Trophoblast cell (in vitro differentiated cells and primary cell): ENCODE measurements around the gene POPDC2.

Source experiments
- DNase-seq, 2 donors: peaks; one replicate each; pipeline ENCODE4 v3.0.0-alpha.2; 2016
- H2AFZ ChIP-seq: 2 replicates; pipeline ENCODE4 v1.6.1; 2013; ENCODE audit warnings: low read length, moderate library complexity, mild to moderate bottlenecking; ENCODE audit not compliant: insufficient read depth, poor library complexity
- H2AK5ac ChIP-seq: 2 replicates; pipeline ENCODE4 v1.6.1; 2013; ENCODE audit warnings: mild to moderate bottlenecking, low read length
- H2BK120ac ChIP-seq: 2 replicates; pipeline ENCODE4 v1.6.1; 2013; ENCODE audit warnings: low read length, mild to moderate bottlenecking, moderate library complexity; ENCODE audit not compliant: insufficient read depth, poor library complexity
- H2BK12ac ChIP-seq: 2 replicates; pipeline ENCODE4 v1.6.1; 2013; ENCODE audit warnings: mild to moderate bottlenecking, low read length, moderate library complexity
- H2BK5ac ChIP-seq: 2 replicates; pipeline ENCODE4 v1.6.1; 2013; ENCODE audit warnings: low read length, low read depth, moderate library complexity, mild to moderate bottlenecking; ENCODE audit not compliant: poor library complexity
- H3K14ac ChIP-seq: 2 replicates; pipeline ENCODE4 v1.6.1; 2013; ENCODE audit warnings: mild to moderate bottlenecking, low read length
- H3K18ac ChIP-seq: 2 replicates; pipeline ENCODE4 v1.6.1; 2013; ENCODE audit warnings: mild to moderate bottlenecking, low read length
- H3K23ac ChIP-seq: 2 replicates; pipeline ENCODE4 v1.6.1; 2013; ENCODE audit warnings: low read length
- H3K27ac ChIP-seq: 2 replicates; pipeline ENCODE4 v1.5.1; 2013; ENCODE audit warnings: low read depth, mild to moderate bottlenecking, inconsistent platforms, low read length, moderate library complexity
- H3K27me3 ChIP-seq: 2 replicates; pipeline ENCODE4 v1.6.1; 2013; ENCODE audit warnings: inconsistent platforms, mild to moderate bottlenecking, low read length, moderate library complexity; ENCODE audit not compliant: insufficient read depth
- H3K36me3 ChIP-seq, 2 experiments: 1 replicate in 1 of 2; 2 replicates in 1 of 2; pipeline ENCODE4 v1.6.1; 2013; ENCODE audit warnings: low read length in 2 of 2, mild to moderate bottlenecking in 2 of 2, moderate library complexity in 1 of 2; ENCODE audit not compliant: insufficient read depth in 2 of 2, control insufficient read depth in 1 of 2
- H3K4ac ChIP-seq: 2 replicates; pipeline ENCODE4 v1.6.1; 2013; ENCODE audit warnings: low read depth, mild to moderate bottlenecking, low read length, moderate library complexity
- H3K4me1 ChIP-seq, 2 experiments: 1 replicate in 1 of 2; 2 replicates in 1 of 2; pipeline ENCODE4 v1.6.1; 2013; ENCODE audit warnings: low read length in 2 of 2, mild to moderate bottlenecking in 2 of 2, moderate library complexity in 1 of 2; ENCODE audit not compliant: insufficient read depth in 2 of 2, control insufficient read depth in 1 of 2
- H3K4me2 ChIP-seq: 2 replicates; pipeline ENCODE4 v1.6.1; 2013; ENCODE audit warnings: inconsistent platforms, mild to moderate bottlenecking, low read length, moderate library complexity
- H3K4me3 ChIP-seq: 2 replicates; pipeline ENCODE4 v1.5.1; 2013; ENCODE audit warnings: mild to moderate bottlenecking, low read depth, low read length, inconsistent platforms
- H3K79me1 ChIP-seq: one replicate; pipeline ENCODE4 v1.6.1; 2013; ENCODE audit warnings: low read length
- H3K79me2 ChIP-seq: 2 replicates; pipeline ENCODE4 v1.6.1; 2013; ENCODE audit warnings: low read length, mild to moderate bottlenecking; ENCODE audit not compliant: control insufficient read depth, insufficient read depth, poor library complexity
- H3K9ac ChIP-seq: 2 replicates; pipeline ENCODE4 v1.6.1; 2013; ENCODE audit warnings: mild to moderate bottlenecking, low read length
- H3K9me3 ChIP-seq: 2 replicates; pipeline ENCODE4 v1.6.1; 2013; ENCODE audit warnings: low read depth, mild to moderate bottlenecking, control low read depth, inconsistent platforms, low read length; ENCODE audit not compliant: insufficient read depth
- H4K12ac ChIP-seq: 2 replicates; pipeline ENCODE4 v1.6.1; 2013; ENCODE audit warnings: low read depth, mild to moderate bottlenecking, low read length, moderate library complexity
- H4K8ac ChIP-seq: 2 replicates; pipeline ENCODE4 v1.6.1; 2013; ENCODE audit warnings: low read depth, mild to moderate bottlenecking, low read length, moderate library complexity
- H4K91ac ChIP-seq: one replicate; pipeline ENCODE4 v1.6.1; 2013; ENCODE audit warnings: low read depth, mild to moderate bottlenecking, low read length, moderate library complexity
- WGBS: extraction: QIAGEN DNeasy Blood & Tissue Kit; methylation state at CpG from one replicate; pipeline ENCODE4 v1.1.7; 2013; ENCODE audit warnings: missing lambda C conversion rate; ENCODE audit not compliant: insufficient read length, insufficient coverage; ENCODE audit errors: extremely low coverage; 5-methylcytosine and 5-hydroxymethylcytosine counted together

The POPDC2 gene

DNA sequence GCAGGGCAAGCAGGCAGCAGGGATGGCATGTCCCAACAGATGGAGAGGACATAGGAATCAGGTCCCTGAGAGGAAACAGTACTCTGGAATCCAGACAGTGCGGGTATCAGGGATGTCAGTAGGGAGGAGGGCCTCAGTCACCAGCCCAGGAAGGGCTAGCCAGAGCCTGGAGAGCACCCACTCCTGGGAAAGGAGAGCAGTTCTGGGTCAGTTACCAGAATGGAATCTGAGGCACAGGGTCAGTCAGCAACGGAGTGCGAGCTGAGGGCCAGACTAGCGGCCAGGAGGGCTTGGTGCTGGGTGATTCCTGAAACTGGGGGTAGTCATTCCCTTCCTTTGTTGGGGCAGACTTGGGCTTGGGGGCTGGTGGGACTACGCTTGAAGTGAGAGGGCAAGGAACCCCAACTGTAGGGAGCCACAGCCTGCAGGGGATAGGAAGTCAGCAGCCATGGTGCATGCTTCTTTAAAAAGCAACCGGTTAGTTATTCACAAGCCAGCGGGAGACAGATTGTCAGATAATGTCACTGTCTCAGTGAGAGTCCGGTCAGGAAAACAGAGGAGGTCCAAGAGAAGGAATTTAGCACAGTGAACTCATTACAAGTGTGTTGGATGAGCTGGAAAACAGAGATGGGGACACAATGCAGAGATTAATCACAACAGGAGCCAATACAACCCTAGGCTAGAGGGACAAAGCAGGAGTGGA lies 34.8 kb downstream of the POPDC2 start:
- Histone ChIP-seq H3K27ac (no peak overlapping the region), H3K79me1 (peaks cover 11% of the 10 kb centered on the region), H3K14ac (no peak overlapping the region), H3K4me2 (no peak overlapping the region), H2AK5ac (no peak overlapping the region), H3K27me3 (no peaks in the 10 kb centered on the region), H3K18ac (peak overlapping the region; percentile 61), H3K4me1 (peaks cover 11 to 15% of the 10 kb centered on the region in 2 experiments), H3K36me3 (no peaks in the 10 kb centered on the region), H4K91ac (no peak overlapping the region), H3K9me3 (peaks cover 1% of the 10 kb centered on the region), H3K23ac (no peak overlapping the region), H4K8ac (no peak overlapping the region), H3K79me2 (no peaks in the 10 kb centered on the region), H2BK120ac (no peak overlapping the region), H4K12ac (no peak overlapping the region), H3K4me3 (no peak overlapping the region), H3K9ac (no peak overlapping the region), H3K4ac (no peak overlapping the region), H2AFZ (peak overlapping the region; percentile 35), H2BK5ac (no peak overlapping the region), H2BK12ac (no peak overlapping the region)
- no CpG with 5 or more reads among the region's 8 CpGs for WGBS
- DNase-seq = peak; percentile 40 to 55

GRCh38 chr3:119624002-119624720 lies 36.2 kb downstream of the POPDC2 start:
- Histone ChIP-seq H3K23ac (no peak overlapping the region), H2BK120ac (no peak overlapping the region), H3K36me3 (no peaks in the 10 kb centered on the region), H3K9ac (no peak overlapping the region), H3K9me3 (peaks cover 1% of the 10 kb centered on the region), H2BK5ac (no peak overlapping the region), H3K14ac (no peak overlapping the region), H2BK12ac (no peak overlapping the region), H4K12ac (no peak overlapping the region), H3K27me3 (no peaks in the 10 kb centered on the region), H3K4ac (no peak overlapping the region), H2AK5ac (no peak overlapping the region), H3K4me3 (no peak overlapping the region), H3K79me2 (no peaks in the 10 kb centered on the region), H4K91ac (no peak overlapping the region), H4K8ac (no peak overlapping the region), H3K79me1 (peaks cover 6% of the 10 kb centered on the region), H2AFZ (no peak overlapping the region), H3K27ac (no peak overlapping the region), H3K4me1 (peaks cover 9 to 11% of the 10 kb centered on the region in 2 experiments), H3K18ac (no peak overlapping the region), H3K4me2 (no peak overlapping the region)
- WGBS = no CpG with 5 or more reads among the region's 9 CpGs
- DNase-seq = no peak

GRCh38 chr3:119620899-119621298 lies 39.5 kb downstream of the POPDC2 start:
- DNase-seq = no peak
- Histone ChIP-seq H3K36me3 (no peaks in the 10 kb centered on the region), H3K14ac (no peak overlapping the region), H3K4me2 (no peak overlapping the region), H3K23ac (no peak overlapping the region), H3K4ac (no peak overlapping the region), H3K4me1 (peaks cover 6 to 7% of the 10 kb centered on the region in 2 experiments), H3K18ac (no peak overlapping the region), H4K8ac (no peak overlapping the region), H2AFZ (no peak overlapping the region), H2BK5ac (no peak overlapping the region), H3K27ac (no peak overlapping the region), H3K4me3 (no peak overlapping the region), H3K9me3 (peaks cover 1% of the 10 kb centered on the region), H4K91ac (no peak overlapping the region), H3K27me3 (no peaks in the 10 kb centered on the region), H2BK12ac (no peak overlapping the region), H2BK120ac (no peak overlapping the region), H3K9ac (no peak overlapping the region), H2AK5ac (no peak overlapping the region), H4K12ac (no peak overlapping the region), H3K79me2 (no peaks in the 10 kb centered on the region), H3K79me1 (peaks cover 2% of the 10 kb centered on the region)
- no CpG with 5 or more reads among the region's 5 CpGs for WGBS

- Histone ChIP-seq H3K79me2 (no peaks in the 10 kb centered on the region), H3K14ac (no peak overlapping the region), H3K27ac (no peak overlapping the region), H2AFZ (no peak overlapping the region), H3K4ac (no peak overlapping the region), H3K18ac (no peak overlapping the region), H2BK120ac (no peak overlapping the region), H2BK5ac (no peak overlapping the region), H3K4me1 (no peaks in the 10 kb centered on the region), H4K91ac (no peak overlapping the region), H4K8ac (no peak overlapping the region), H3K79me1 (no peaks in the 10 kb centered on the region), H3K4me3 (no peak overlapping the region), H3K9ac (no peak overlapping the region), H3K9me3 (peaks cover under 1% of the 10 kb centered on the region), H3K4me2 (no peak overlapping the region), H4K12ac (no peak overlapping the region), H3K36me3 (no peaks in the 10 kb centered on the region), H3K27me3 (no peaks in the 10 kb centered on the region), H2BK12ac (no peak overlapping the region), H2AK5ac (no peak overlapping the region), H3K23ac (no peak overlapping the region)
- WGBS = no CpG with 5 or more reads among the region's 7 CpGs
- DNase-seq = no peak
These were observed 41.3 kb downstream of the POPDC2 start for GRCh38 chr3:119619094-119619493.
